B cell (primary cell): Measurements from ENCODE around the gene ASGR2. TPM values are rescaled to one million over a fixed set of nuclear protein-coding genes. Genes with fewer than 3 reads are reported as not detected.

Experiments used
- ATAC-seq: fragments of 200-7000 bp; cut with Tn5 transposase; one replicate; pipeline ENCODE4 v1.10.0; 2021; ENCODE audit warnings: low read depth, mild to moderate bottlenecking, moderate number of reproducible peaks, moderate library complexity
- CTCF ChIA-PET: fragments of 350-600 bp; sonication (Branson Sonifier 250); formaldehyde crosslinking; loops from one replicate; lab custom pipeline; 2021; ENCODE audit warnings: antibody characterized with exemption, inconsistent platforms; lab: Charles Lee
- POLR2A ChIA-PET: fragments of 350-600 bp; sonication (Branson Sonifier 250); formaldehyde crosslinking; loops from one replicate; lab custom pipeline; 2021; ENCODE audit warnings: antibody characterized with exemption; lab: Charles Lee
- DNase-seq: peaks from one replicate; pipeline ENCODE4 v3.0.0; 2013
- H2AFZ ChIP-seq: 2 replicates; pipeline ENCODE4 v1.6.1; 2012; ENCODE audit warnings: mild to moderate bottlenecking, low read depth, low read length; ENCODE audit not compliant: insufficient read depth, poor library complexity, severe bottlenecking
- H3K27ac ChIP-seq, 2 donors: 1 replicate in 1 of 2; 2 replicates in 1 of 2; pipeline ENCODE4 v1.5.1; 2012 to 2013; ENCODE audit warnings: low read length in 2 of 2, mild to moderate bottlenecking in 2 of 2, moderate library complexity in 1 of 2
- H3K27me3 ChIP-seq, 4 experiments: fragments of 200-600 bp in 1 of 4; sonication (generic) in 1 of 4; replicated peaks in 1 of 4; 1 replicate in 2 of 4; 2 replicates in 2 of 4; pipeline versions ENCODE4 v1.6.1 to v1.7.0; 2013 to 2016; ENCODE audit warnings: low read length in 3 of 4, mild to moderate bottlenecking in 2 of 4, mixed read lengths in 1 of 4, moderate library complexity in 1 of 4; ENCODE audit not compliant: insufficient read depth in 4 of 4, control insufficient read depth in 3 of 4; ENCODE audit errors: control extremely low read depth in 1 of 4
- H3K36me3 ChIP-seq, 2 experiments: replicated peaks in 1 of 2; 1 replicate in 1 of 2; 2 replicates in 1 of 2; pipeline versions ENCODE4 v1.6.1 to v1.7.1; 2013; ENCODE audit warnings: low read length in 1 of 2; ENCODE audit not compliant: insufficient read depth in 2 of 2, control insufficient read depth in 1 of 2; ENCODE audit errors: control extremely low read depth in 1 of 2, extremely low read depth in 1 of 2
- H3K4me1 ChIP-seq, 2 donors: fragments of 200-600 bp in 1 of 2; sonication (generic) in 1 of 2; 1 replicate in 1 of 2; 2 replicates in 1 of 2; pipeline versions ENCODE4 v1.5.1 to v1.6.1; 2013 to 2017; ENCODE audit warnings: low read length in 2 of 2; ENCODE audit not compliant: control insufficient read depth in 2 of 2, insufficient read depth in 2 of 2
- H3K4me2 ChIP-seq: replicated peaks from 2 replicates; pipeline ENCODE3; 2012; ENCODE audit warnings: mild to moderate bottlenecking, low read depth, low read length; ENCODE audit not compliant: poor library complexity, severe bottlenecking
- H3K4me3 ChIP-seq, 5 experiments: fragments of 200-600 bp in 1 of 5; sonication (generic) in 1 of 5; 1 replicate in 3 of 5; 2 replicates in 2 of 5; pipeline versions ENCODE4 v1.5.1 to v1.7.0; 2011 to 2016; ENCODE audit warnings: low read length in 4 of 5, mild to moderate bottlenecking in 4 of 5, low read depth in 2 of 5, control low read depth in 1 of 5, moderate library complexity in 1 of 5; ENCODE audit not compliant: insufficient read depth in 1 of 5; ENCODE audit errors: control extremely low read depth in 1 of 5, extremely low read depth in 1 of 5
- H3K79me2 ChIP-seq: fragments of 200-600 bp; sonication (generic); one replicate; pipeline ENCODE4 v1.6.0; 2016; ENCODE audit warnings: low read length; ENCODE audit not compliant: control insufficient read depth, insufficient read depth
- H3K9ac ChIP-seq: fragments of 200-600 bp; sonication (generic); 2 replicates; pipeline ENCODE4 v1.6.1; 2017; ENCODE audit warnings: mild to moderate bottlenecking, low read length, moderate library complexity
- H3K9me3 ChIP-seq, 3 donors: one replicate each; pipeline versions ENCODE4 v1.6.1 to v1.7.1; 2013; ENCODE audit warnings: low read length in 2 of 3; ENCODE audit not compliant: control insufficient read depth in 2 of 3, insufficient read depth in 1 of 3; ENCODE audit errors: control extremely low read depth in 1 of 3
- H4K20me1 ChIP-seq: 2 replicates; pipeline ENCODE4 v1.6.0; 2012; ENCODE audit warnings: mild to moderate bottlenecking, low read length; ENCODE audit not compliant: insufficient read depth, control insufficient read depth, poor library complexity, severe bottlenecking
- H3K27ac Mint-ChIP-seq: one replicate; pipeline ENCODE4 v1.8.0; 2021; ENCODE audit warnings: mixed read lengths
- H3K27me3 Mint-ChIP-seq: one replicate; pipeline ENCODE4 v1.8.0; 2021; ENCODE audit warnings: mixed read lengths
- H3K4me1 Mint-ChIP-seq: one replicate; pipeline ENCODE4 v1.8.0; 2021; ENCODE audit warnings: mixed read lengths
- H3K4me3 Mint-ChIP-seq: one replicate; pipeline ENCODE4 v1.8.0; 2021; ENCODE audit warnings: mixed read lengths
- H3K9me3 Mint-ChIP-seq: one replicate; pipeline ENCODE4 v1.8.0; 2022; ENCODE audit warnings: mixed read lengths; ENCODE audit not compliant: insufficient read depth
- CTCF ChIP-seq: fragments of 200-600 bp; IDR thresholded peaks from one replicate; pipeline ENCODE4 v1.8.0; 2022; ENCODE audit warnings: antibody characterized with exemption, mild to moderate bottlenecking
- EZH2 ChIP-seq: IDR thresholded peaks from 2 replicates; pipeline ENCODE4 v1.6.1; 2012; ENCODE audit warnings: borderline replicate concordance, low read depth, mild to moderate bottlenecking, moderate library complexity, low read length; ENCODE audit not compliant: insufficient read depth, poor library complexity, severe bottlenecking
- WGBS: methylation state at CpG from one replicate; pipeline ENCODE4 v1.1.5; 2013; ENCODE audit warnings: missing lambda C conversion rate; ENCODE audit not compliant: insufficient coverage; 5-methylcytosine and 5-hydroxymethylcytosine counted together
- intact Hi-C: fragments of 100-400 bp; cut with micrococcal nuclease; formaldehyde crosslinking; loops from one replicate; pipeline ENCODE4 v1.10.0; 2022
- polyA plus RNA-seq: library from polyadenylated mRNA; depleted of rRNA; stranded (reverse); fragments of >200 nt; gene quantifications from 2 replicates; pipeline ENCODE4 v1.2.3, GENCODE V29; 2012
- total RNA-seq, 2 donors: library from RNA; stranded (reverse); fragments of 120-200 nt in 1 of 2; gene quantifications; 1 replicate in 1 of 2; 2 replicates in 1 of 2; pipeline versions ENCODE4 v1.2.3 to v1.2.4, GENCODE V29; 2013 to 2022

Gene ASGR2
- total and polyA plus RNA-seq, 2 donors (not counting 1 experiment from before 2014, with no cell fraction given): 1.00 TPM; not detected in 1

GRCh38 chr17:7139400-7139799 lies 24.8 kb upstream of the ASGR2 start:
- TF ChIP-seq EZH2: no peak
- ATAC-seq (no peak), DNase-seq (no peak)
- Histone ChIP-seq H3K79me2 (no peaks in the 10 kb centered on the region), H3K27ac (no peak overlapping the region), H3K4me1 (no peaks in the 10 kb centered on the region), H3K27me3 (peaks cover 0 to 12% (median 3%) of the 10 kb centered on the region in 4 experiments), H3K9me3 (no peaks in the 10 kb centered on the region), H3K4me3 (no peak overlapping the region), H3K36me3 (no peaks in the 10 kb centered on the region), H3K9ac (no peak overlapping the region), H3K4me2 (no peak overlapping the region), H2AFZ (no peak overlapping the region), H4K20me1 (no peaks in the 10 kb centered on the region)
- Mint-ChIP-seq H3K4me1 (peaks cover 6% of the 10 kb centered on the region), H3K27me3 (peaks cover 28% of the 10 kb centered on the region), H3K9me3 (no peaks in the 10 kb centered on the region), H3K27ac (no peak overlapping the region), H3K4me3 (no peak overlapping the region)
- CTCF ChIA-PET: interaction anchor here (11.8 kb wide), 1 partner anchor 91 kb away, joined by 584 read pairs; the partner anchor contains the start of gene SLC16A11
- WGBS: 89% methylated on average over 10 of the region's 10 CpGs
- POLR2A ChIA-PET: no interaction called here
- intact Hi-C loops: loop anchor here (10.0 kb wide), 2 partner anchors 155 to 295 kb away; partner anchors contain the start of gene YBX2

GRCh38 chr17:7138800-7139381 lies 24.3 kb upstream of the ASGR2 start:
- Histone ChIP-seq H3K79me2 (no peaks in the 10 kb centered on the region), H3K9me3 (no peaks in the 10 kb centered on the region), H3K36me3 (no peaks in the 10 kb centered on the region), H3K9ac (no peak overlapping the region), H3K27me3 (peaks cover 0 to 12% (median 3%) of the 10 kb centered on the region in 4 experiments), H3K4me1 (peaks cover 2 to 3% of the 10 kb centered on the region in 2 donors), H3K4me2 (no peak overlapping the region), H3K27ac (no peak overlapping the region), H2AFZ (no peak overlapping the region), H4K20me1 (no peaks in the 10 kb centered on the region), H3K4me3 (no peak overlapping the region)
- H3K27me3 Mint-ChIP-seq: peaks cover 28% of the 10 kb centered on the region
- H3K4me3 Mint-ChIP-seq: no peak overlapping the region
- peaks cover 7% of the 10 kb centered on the region for H3K4me1 Mint-ChIP-seq
- CTCF ChIA-PET: interaction anchor here (2.9 to 11.8 kb wide), 2 partner anchors 91 to 224 kb away, joined by 25 to 584 read pairs; partner anchors contain the start of gene SLC16A11
- WGBS: 84% methylated on average over 4 of the region's 7 CpGs
- H3K9me3 Mint-ChIP-seq: no peaks in the 10 kb centered on the region
- no peak for ATAC-seq
- no peak for DNase-seq
- TF ChIP-seq EZH2: no peak
- TF ChIP-seq CTCF: no peak
- intact Hi-C loops: loop anchor here (10.0 kb wide), 2 partner anchors 156 to 294 kb away; partner anchors contain the start of gene YBX2
- no peak overlapping the region for H3K27ac Mint-ChIP-seq
- POLR2A ChIA-PET: no interaction called here
